ENCODE data around the gene ETV3.

ETV3 gene

GRCh38 chr1:157137408-157138219 lies 581 bp downstream of the ETV3 start:
- DNase-seq: no peak

GRCh38 chr1:157137046-157137407 lies 1.2 kb downstream of the ETV3 start:
- no peak for DNase-seq

- no peak for DNase-seq
Observed at GRCh38 chr1:157136133-157136532, 2.1 kb downstream of the ETV3 start.

GRCh38 chr1:157135646-157136045 lies 2.5 kb downstream of the ETV3 start:
- DNase-seq: no peak

GRCh38 chr1:157135070-157135469 lies 3.1 kb downstream of the ETV3 start:
- DNase-seq: no peak

GRCh38 chr1:157134442-157134841 lies 3.8 kb downstream of the ETV3 start:
- DNase-seq: no peak

- DNase-seq: no peak
Observed at GRCh38 chr1:157133426-157133825, 4.8 kb downstream of the ETV3 start.

- no peak for DNase-seq
Observed at GRCh38 chr1:157132616-157133167, 5.5 kb downstream of the ETV3 start.

GRCh38 chr1:157132111-157132510 lies 6.1 kb downstream of the ETV3 start:
- no peak for DNase-seq

- DNase-seq: no peak
Observed at GRCh38 chr1:157131281-157131680, 6.9 kb downstream of the ETV3 start.

- DNase-seq: no peak
Observed at GRCh38 chr1:157124855-157125254, 13.3 kb downstream of the ETV3 start.

- DNase-seq: no peak
Observed at GRCh38 chr1:157119448-157119847, 18.7 kb downstream of the ETV3 start.

- DNase-seq: no peak
Observed at GRCh38 chr1:157119008-157119407, 19.2 kb downstream of the ETV3 start.

GRCh38 chr1:157117527-157118057 lies 20.6 kb downstream of the ETV3 start:
- no peak for DNase-seq

- DNase-seq: no peak
Observed at GRCh38 chr1:157116737-157117103, 21.5 kb downstream of the ETV3 start.

GRCh38 chr1:157115851-157116736 lies 22.1 kb downstream of the ETV3 start:
- DNase-seq: no peak

- DNase-seq: no peak
Observed at GRCh38 chr1:157115429-157115838, 22.8 kb downstream of the ETV3 start.

GRCh38 chr1:157114183-157115121 lies 23.7 kb downstream of the ETV3 start:
- DNase-seq: no peak

GRCh38 chr1:157113631-157114030 lies 24.6 kb downstream of the ETV3 start:
- no peak for DNase-seq

GRCh38 chr1:157113106-157113505 lies 25.1 kb downstream of the ETV3 start:
- DNase-seq: no peak

- DNase-seq: no peak
Observed at GRCh38 chr1:157112186-157112867, 25.9 kb downstream of the ETV3 start.

Measured in NCI-H226 (cell line).